A673 (cell line): ENCODE data around the gene ABCC5.

Source experiments
- CTCF ChIP-seq: fragments of 300-800, 200-600 bp; sonication (generic); conservative IDR thresholded peaks from 2 replicates; pipeline ENCODE4 v1.5.1; 2017; ENCODE audit warnings: low read depth, mild to moderate bottlenecking, antibody characterized with exemption, low read length, moderate library complexity, mixed read lengths
- EZH2 ChIP-seq: fragments of 200-600 bp; sonication (generic); IDR thresholded peaks from 2 replicates; pipeline ENCODE4 v1.6.1; 2017; ENCODE audit warnings: borderline replicate concordance, low read depth, mild to moderate bottlenecking, mixed read lengths, antibody characterized with exemption, low read length; ENCODE audit not compliant: poor library complexity, severe bottlenecking

GRCh38 chr3:183959214-183959613 is 58.5 kb downstream of the ABCC5 start:
- no peak for TF ChIP-seq CTCF
- TF ChIP-seq EZH2: no peak
